Ishikawa (cell line): ENCODE measurements around the gene APOA5.

Source experiments
- CEBPB ChIP-seq: IDR thresholded peaks from 2 replicates; pipeline ENCODE4 v1.6.1; 2012
- CREB1 ChIP-seq: IDR thresholded peaks from 2 replicates; pipeline ENCODE4 v1.6.1; 2012; ENCODE audit warnings: low read depth
- TAF1 ChIP-seq: IDR thresholded peaks from 2 replicates; pipeline ENCODE4 v1.6.1; 2012; ENCODE audit warnings: low read depth, mild to moderate bottlenecking
- TCF12 ChIP-seq: IDR thresholded peaks from 2 replicates; pipeline ENCODE4 v1.6.1; 2012; ENCODE audit warnings: low read depth

GRCh38 chr11:116762132-116762531, 29.5 kb downstream of the APOA5 start:
- TF ChIP-seq CREB1 (no peak), TCF12 (no peak), TAF1 (no peak), CEBPB (no peak)
